ENCODE data around the gene PTGES.

The PTGES gene

DNA sequence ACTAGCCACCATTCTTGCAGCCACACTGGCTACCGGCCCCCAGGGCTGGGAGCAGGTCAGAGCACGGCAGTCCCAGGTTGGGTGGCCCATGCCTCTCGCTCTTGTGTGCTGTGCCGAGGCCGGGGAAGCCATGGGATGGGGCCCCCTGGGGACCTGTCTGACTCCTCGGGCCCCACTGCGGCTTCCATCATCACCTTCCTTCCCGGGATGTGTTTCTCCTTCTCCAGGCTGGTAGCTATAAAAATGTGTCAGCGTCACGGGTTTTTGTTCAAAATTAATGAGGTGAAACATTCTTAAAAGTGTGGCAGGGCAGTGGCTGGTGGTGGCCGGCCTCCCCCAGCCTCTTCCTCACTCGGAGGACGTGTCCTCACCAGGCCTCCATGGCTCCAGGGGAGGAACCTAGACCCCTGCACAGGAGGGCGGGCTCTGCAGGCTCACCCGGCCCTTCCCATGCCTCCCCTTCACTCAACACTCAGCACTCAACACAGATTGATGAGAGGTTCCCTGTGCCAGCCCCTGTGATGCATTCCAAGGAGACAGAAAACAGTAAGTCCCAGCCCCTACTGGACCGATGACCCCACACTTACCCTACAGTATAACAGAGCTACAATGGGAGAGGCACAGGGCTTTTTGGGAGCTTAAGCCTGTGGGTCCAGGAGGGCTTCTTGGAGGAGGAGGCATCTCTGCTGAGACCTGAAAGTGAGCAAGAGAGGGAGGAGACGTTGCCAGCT, 43.2 kb downstream of the PTGES start:
- no peak for DNase-seq (ENCODE audit: low read depth)
- TF ChIP-seq CTCF (IDR thresholded peaks at IDR 0.05; ENCODE audit: control insufficient read depth, extremely low read depth, insufficient read depth) = no peak
- no peak overlapping the region for H3K4me3 ChIP-seq (ENCODE audit: low read depth, low read length)

GRCh38 chr9:129708793-129709192, 44.0 kb downstream of the PTGES start:
- DNase-seq (ENCODE audit: low read depth) = no peak
- no peak for TF ChIP-seq CTCF (IDR thresholded peaks at IDR 0.05; ENCODE audit: control insufficient read depth, extremely low read depth, insufficient read depth)
- H3K4me3 ChIP-seq (ENCODE audit: low read depth, low read length) = no peak overlapping the region

DNA sequence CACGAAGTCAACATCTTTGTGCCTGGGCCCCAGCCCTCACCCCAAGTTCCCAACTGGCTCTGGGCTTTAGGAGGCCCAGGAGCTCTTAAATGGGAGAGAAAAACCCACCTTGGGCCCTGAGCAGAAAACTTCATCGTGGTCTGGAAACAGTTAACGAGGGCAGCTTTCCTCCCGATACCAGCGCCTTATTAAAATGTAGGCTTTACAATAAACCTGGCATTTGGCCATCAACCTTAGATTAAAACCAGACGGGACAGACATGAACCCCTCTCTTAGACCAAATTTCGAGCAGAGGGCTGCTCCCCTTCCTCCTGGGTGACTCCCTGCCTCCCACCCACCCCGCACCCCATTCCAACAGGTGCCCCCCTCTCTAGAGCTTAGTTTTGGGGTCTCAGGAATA, 48.0 kb downstream of the PTGES start:
- H3K4me3 ChIP-seq (ENCODE audit: low read depth, low read length) = no peak overlapping the region
- no peak for TF ChIP-seq CTCF (IDR thresholded peaks at IDR 0.05; ENCODE audit: control insufficient read depth, extremely low read depth, insufficient read depth)
- no peak for DNase-seq (ENCODE audit: low read depth)

- H3K4me3 ChIP-seq (ENCODE audit: low read depth, low read length) = no peak overlapping the region
- TF ChIP-seq CTCF (IDR thresholded peaks at IDR 0.05; ENCODE audit: control insufficient read depth, extremely low read depth, insufficient read depth) = no peak
- DNase-seq (ENCODE audit: low read depth) = no peak
Measured at GRCh38 chr9:129703667-129704355, 49.0 kb downstream of the PTGES start.

DNA sequence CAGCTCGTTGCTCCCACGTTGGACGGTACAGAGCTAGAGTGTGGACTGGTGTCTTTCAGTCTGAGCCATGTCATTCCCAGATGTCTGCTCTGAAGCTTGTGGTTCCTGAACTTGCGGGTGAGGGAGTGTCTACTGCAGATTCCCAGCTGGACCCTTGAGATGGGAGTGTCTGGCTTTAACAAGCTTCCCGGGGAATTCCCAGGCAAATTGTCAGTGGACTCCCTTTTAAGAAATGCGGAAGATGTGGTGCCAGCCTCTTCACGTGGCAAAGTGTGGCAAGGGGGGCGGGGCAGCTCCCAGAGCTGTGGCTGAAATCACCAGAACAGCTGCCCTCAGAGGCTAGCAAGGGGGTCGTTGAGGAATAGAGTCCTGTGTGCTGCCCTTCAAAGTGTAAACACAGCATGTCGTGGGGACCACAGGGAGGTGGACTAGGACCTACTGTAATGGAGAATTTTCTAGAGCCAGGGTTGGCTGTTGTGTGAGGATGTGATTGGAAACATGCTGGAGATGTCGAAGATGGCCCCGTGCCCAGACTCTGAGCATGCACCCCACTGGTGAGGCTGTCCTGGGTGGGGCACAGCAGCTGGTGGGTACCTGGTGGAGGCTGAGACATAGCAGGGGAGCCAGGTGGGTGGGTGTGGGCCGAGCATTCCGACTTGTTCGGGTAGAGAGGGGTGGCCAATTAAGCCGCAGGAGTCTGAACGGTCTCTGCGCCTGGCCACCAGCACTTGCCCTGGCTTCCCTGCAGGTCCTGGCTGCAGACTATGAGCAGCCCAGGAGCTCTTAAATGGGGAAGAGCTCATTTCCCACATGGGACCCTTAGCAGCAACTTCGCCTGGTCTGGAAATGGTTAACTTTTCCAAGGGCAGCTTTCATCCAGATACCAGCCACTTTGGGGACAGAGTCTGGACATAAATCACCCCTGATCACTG, 50.0 kb downstream of the PTGES start:
- DNase-seq (ENCODE audit: low read depth) = no peak
- no peak overlapping the region for H3K4me3 ChIP-seq (ENCODE audit: low read depth, low read length)
- TF ChIP-seq CTCF (IDR thresholded peaks at IDR 0.05; ENCODE audit: control insufficient read depth, extremely low read depth, insufficient read depth) = no peak

GRCh38 chr9:129701549-129701948, 51.3 kb downstream of the PTGES start:
- DNase-seq (ENCODE audit: low read depth) = no peak
- H3K4me3 ChIP-seq (ENCODE audit: low read depth, low read length) = no peak overlapping the region
- TF ChIP-seq CTCF (IDR thresholded peaks at IDR 0.05; ENCODE audit: control insufficient read depth, extremely low read depth, insufficient read depth) = no peak
